ENCODE results near the gene SDF2L1.

SDF2L1 gene

DNA sequence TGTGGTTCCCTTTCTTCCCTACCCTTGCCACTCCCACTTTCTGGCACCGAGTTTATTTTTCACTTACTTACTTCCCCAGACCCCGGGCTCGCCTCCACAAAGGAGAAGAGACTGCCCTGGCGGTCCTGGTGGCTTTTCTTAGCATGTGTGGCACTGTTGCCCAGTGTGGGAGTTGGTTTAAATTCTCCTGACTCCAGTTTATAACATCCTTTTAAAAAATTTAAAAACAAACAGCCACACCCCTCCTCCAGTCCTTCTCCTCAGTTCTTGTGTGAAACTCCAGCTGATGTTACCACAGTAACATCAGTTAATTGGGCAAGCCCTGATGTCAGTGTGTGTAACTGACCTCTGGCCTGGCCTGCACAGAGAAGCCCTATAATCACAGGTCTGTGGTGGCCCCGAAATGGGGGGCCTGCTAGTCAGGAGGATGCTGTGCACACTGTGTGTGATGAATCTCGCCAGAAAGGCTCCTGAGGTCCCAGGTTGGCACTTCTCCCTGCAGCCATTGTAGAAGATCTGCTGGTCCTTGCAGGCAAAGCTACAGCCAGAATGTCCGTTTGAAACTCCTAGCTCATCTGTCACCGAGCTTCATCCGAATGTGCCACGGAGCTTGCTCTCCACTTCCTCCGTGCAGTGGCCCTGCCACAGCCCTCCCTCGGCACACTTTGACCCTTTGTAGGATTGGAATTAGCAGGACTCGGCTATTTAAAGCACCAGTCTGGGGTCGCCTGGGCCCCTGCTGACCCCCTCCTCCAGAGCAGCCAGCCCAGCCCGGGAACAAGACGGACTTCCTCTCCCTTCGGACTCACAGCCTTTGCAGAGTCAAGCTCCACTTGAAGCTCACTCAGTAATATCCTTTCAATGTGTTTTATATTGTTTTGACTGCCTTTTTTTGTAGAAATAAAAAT is 19.8 kb upstream of the SDF2L1 start:
- no peak for DNase-seq

DNA sequence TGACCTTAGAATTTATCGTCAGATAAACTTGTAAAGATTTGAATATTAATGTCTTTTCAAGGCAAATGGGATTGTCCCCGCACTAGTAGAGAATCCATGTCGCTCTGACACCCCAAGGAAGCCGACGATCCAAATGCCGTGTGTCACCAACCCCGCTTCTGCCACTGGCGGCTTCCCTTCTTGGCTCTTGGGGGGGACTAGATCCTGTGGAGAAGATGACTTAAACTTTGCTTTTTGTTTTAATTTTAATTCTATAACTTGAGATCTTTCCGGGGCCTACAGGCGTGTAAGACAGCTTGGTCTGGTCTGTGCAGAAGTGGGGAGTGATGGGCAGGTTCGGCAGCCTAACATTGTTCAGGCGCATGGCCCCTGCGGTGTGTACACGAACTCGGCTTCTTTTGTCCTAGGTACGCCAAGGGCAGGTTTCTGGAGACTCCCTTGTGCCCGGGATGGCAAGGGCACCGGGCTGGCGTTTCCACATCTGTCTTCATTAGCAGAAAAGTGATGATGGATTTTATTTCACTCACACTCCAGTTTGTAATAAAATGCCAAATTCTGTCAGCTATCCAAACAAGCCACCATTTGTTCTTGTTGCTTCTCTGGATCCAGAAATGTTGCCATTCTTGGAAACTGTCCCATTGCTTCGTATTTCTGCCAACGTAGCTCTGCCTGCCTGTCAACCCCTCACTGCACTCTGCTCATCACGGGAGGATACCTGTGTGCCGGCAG is 19.0 kb upstream of the SDF2L1 start:
- DNase-seq = peak; percentile 27

DNA sequence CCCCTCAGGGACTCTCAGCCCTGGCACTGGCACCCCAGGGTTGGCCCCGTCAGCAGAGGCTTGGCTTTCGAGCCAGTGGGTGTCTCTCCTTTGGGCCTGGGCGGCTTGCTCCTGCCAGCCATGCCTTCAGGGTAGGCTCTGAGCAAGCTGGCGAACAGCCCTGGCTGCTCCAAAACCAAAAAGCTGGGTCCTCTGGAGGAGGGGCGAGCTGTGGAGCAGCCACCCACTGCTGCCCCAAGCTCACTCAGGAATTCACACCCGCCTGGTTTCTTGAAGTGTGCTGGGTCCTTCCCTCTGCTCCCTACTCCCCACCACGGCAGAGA is 18.5 kb upstream of the SDF2L1 start:
- DNase-seq = no peak

DNA sequence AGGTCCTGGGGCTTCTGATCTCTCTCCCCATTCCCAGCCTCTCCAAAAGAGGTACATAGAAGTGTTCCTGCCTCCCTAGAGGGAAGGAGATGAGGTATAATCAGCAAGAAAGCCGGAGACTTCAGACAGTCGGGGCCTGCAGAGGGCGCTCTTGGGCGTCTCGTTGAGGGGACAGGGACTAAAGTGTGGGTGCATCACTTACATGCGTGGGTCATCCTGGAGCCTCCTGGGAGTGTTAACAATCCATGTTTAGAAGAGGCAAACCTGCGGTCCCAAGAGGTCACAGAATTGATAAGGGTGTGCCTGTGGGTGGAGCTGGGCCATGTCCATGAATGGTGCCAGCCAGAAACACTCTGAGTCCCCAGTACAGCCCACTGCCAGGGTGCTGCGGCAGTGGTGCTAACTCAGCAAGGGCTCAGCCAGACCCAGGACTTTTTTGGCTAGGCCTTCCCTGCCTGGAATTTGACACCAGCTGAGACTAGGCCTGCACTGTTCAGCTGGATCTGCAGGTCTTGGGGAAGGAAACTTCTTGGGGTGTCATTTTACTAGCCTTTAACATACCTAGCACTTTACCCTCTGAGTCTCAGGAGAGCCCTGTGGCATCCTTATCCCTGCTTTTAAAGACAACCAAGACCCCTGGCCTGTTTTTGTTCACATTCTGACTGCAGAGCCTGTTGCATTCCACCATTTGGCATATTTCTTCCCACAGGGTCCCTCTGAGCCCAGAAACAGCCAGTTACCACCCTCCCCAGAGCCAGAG is 17.8 kb upstream of the SDF2L1 start:
- peak; percentile 48 for DNase-seq

DNA sequence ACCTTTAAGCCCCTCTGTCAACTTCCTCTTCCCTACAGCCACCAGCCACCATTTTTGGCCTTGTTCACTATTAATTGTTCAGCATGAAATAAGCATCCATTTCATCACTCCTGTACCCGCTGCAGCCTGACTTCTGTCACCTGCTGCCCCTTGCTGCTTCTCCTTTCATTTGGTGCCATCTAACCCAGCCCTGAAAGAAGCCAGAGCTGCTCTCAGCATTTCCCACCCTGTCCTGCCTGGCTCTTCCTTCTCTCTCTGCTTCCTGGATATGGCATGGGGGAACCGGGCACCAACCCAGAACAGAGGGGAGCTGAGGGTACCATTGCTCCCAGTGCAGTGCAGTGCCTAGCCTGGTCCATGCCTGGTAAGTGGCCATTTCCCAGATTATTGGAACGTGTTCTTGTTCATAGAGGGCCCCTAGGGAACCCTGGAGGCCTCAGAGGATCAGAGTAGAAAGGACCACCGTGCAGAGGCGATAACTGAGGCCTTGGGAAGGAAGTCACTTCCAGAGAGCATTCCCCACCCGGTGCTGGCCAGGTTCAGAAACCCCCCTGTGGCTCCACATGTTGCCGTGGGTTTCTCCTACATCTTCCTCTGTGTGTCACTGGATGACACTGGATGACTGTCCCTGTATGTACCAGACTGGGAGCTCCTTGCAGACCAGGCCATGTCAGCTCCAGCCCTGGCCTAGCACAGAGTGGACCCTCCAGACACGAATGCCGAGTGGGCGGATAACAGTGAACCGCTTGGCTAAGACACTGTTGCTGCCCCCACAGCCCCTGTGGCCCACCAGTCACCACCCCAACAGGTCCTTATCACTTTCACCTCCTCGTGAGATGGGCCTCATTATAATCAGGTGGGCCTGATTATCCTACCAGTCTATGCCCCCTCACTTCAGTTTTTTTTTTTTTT is 17.0 kb upstream of the SDF2L1 start:
- DNase-seq = no peak

DNA sequence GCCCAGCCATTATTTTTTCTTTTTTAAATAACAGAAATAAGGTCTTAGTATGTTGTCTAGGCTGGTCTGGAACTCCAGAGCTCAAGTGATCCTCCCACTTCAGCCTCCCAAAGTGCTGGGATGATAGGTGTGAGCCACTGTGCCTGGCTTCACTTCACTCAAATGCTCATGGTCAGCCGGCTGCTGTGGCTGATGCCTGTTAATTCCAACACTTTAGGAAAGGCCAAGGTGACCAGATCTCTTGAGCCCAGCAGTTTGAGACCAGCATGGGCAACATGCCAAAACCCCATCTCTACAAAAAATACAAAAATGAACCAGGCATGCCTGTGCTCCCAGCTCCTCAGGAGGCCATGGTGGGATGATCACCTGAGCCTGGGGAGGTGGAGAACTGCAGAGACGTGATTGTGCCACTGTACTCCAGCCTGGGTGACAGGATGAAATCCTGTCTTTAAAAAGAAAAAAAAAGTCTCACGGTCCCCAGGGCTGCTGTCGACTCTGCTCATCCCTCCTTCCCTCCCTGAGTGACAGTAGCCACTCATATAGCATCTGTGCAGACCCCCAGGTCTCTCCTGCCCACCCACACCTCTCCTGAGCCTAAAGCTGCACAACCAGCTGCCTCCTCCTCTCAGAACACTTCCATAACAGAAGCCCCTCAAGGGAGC is 15.9 kb upstream of the SDF2L1 start:
- DNase-seq = no peak

DNA sequence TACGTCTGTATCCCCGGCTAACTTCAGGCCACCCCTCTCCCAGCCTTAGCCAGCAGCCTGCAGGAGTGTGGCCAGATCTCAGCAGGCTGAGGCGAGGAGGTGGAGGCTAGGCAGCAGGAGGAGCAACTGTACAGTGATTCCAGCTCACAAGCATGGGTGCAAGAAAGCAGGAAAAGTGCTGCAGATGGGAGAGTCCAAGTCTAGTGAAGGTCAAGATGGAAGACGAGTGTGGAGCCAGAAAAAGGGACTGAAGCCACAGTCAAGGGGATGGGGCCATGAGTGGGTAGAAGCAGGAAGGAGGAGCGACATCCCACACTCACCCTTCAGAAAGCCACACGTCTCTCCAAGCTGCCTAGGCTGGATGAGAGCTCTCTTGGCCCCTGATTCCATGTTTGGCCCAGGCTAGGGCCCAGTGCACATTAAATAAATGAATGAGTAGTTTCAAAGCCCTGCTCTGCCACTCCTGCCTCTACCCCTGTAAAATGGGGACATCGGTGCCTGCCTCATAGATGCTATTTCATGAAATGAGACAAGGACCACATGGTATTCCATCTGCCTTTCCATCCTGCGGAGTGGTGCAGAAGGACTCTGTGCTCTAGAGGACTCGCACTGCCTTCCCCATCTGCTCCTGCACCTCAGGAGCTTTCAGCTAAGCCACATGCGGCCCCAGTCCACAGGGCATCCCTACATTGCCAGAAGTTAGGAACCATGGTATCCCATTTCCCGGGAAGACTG is 15.2 kb upstream of the SDF2L1 start:
- DNase-seq = no peak

DNA sequence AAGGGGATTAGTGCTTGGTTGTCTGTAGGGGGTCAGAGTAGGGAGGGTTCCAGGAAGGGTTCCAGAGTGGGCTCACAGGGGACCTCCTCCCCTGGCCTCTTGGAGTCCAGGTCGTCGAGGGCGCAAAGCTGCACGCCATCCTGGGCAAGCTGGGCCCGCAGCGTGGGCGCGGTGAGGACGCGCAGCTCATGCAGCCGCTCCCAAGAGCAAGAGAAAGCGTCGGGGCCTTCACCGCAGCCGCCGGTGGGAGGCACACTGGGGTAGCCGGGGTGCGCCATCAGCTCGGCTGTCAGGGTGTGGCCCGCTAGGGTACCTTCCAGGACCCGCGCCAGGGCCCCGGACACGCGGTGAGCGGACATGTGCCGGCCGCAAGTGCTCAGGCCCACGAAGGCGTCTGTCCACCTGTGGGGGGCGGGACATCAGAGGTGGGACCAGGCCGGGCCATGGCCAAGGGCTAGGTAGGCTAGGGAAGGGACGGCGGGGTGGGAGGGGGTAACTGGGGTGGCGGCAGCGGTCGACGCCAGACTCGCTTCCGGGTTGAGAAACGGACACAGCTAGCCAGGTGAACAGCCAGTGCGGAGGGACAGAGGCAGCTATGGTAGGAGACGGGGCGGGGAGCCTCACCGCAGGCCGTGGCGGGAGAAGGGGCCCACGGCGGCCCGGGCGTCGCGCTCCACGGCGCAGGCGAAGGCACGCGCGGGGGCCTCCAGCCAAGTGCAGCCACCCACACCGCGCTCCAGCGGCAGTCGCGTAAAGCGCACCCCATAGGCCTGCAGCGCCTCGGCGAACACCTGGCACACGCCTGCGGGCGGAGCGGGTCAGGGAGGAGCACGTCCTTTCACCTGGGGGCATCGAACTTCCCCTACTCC is 13.5 kb upstream of the SDF2L1 start:
- no peak for DNase-seq

DNA sequence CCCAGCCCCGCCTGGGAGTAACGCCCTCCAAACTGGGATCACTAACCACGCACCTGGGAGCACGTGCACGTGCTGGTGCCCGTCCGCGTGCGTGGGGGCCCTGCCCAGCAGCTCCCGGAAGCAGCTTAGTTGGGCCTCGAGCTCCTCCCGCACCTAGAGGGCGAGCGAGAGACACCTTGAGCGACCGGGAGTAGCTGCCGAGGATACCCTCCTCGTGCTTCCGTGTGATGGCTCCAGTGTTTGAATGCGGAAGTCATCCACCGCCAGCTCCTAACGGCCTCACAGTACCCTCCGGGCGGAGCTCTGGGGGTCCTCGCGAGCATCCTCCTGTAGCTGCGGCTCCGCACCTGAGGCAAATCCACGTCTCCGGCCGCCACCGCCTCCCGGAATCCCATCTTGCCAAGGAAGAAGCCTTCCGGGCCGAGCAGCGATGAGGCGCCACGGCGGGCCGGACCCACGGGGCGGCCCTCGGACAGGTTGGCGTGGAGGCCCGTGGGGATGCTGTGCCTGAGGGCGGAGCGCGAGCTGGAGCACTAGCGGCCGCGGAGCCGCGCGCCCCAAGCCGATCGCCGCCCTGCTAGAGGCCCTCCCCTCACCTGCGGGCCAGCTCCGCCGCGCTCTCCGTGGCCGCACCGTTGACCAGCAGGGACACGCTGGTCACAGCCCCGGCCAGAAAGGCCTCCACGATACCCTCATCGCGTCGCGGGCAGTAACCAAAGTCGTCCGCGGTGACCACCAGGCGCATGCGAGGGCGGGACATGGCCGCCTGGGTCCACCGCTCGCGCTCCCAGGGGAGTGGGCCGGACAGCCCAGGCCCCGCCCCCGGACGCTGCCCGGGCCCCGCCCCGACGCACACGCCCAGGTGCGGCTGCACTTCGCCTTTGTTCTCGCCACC is 12.6 kb upstream of the SDF2L1 start, which contains the start of gene YDJC:
TSS of gene YDJC (minus strand) at position 768 of the 895 bp plus-strand sequence. CDS start at position 760, 8 bp downstream.
- DNase-seq = peak; percentile 97

DNA sequence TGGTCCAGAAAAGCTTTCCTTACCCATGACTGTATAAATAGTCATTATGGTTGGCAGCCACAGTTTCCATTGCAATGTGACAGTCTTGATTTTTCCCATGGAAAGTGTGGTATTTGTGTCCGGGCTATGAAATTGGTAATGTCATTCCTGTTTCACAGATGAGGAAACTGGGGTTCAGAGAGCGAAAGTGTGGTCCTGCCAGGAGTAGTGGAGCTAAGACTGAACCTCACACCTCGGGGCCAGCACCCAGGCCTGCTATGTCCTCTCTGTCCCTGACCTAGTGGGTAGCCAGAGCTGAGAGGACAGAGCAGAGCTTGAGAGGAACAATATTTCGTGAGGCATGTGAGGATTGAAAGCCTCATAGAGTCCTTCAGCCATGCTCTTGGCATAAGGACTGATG is 11.1 kb upstream of the SDF2L1 start:
- DNase-seq = no peak

DNA sequence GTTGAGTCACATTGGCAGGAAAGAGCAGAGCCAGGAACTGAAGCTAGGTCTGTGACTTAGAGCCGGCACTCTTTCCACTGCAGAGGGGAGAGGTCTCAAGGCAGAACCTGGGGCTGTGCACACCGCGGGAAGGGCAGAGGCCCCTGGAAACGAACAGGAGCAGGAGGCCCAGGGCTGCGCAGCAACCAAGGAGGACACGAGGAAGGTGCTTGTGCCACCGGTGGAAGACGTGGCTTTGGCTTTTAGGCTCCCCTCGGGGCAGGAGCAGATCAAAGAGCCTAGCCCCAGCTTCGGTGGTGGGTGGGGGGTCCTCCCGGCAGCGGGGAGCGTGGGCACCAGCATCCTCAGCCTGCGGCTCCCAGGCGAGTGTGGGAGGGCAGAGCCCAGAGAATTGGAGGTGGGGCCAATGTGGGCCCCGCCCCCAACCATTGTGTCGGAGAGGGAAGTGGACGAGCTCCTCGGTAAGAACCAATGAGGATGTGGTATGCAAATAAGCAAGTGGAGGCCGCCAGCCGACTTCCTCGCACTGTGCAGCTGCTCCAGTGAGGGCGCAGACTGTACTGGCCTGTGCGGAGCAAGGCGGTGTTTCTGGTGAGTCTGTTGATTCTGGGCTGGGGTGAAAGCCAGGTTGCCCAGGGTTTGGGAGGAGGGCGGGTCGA is 9.7 kb upstream of the SDF2L1 start, which contains the start of gene CCDC116:
TSS of gene CCDC116 (plus strand) at position 524 of the 659 bp plus-strand sequence. CDS start 422 bp downstream, outside the sequence.
- peak; percentile 98 for DNase-seq

DNA sequence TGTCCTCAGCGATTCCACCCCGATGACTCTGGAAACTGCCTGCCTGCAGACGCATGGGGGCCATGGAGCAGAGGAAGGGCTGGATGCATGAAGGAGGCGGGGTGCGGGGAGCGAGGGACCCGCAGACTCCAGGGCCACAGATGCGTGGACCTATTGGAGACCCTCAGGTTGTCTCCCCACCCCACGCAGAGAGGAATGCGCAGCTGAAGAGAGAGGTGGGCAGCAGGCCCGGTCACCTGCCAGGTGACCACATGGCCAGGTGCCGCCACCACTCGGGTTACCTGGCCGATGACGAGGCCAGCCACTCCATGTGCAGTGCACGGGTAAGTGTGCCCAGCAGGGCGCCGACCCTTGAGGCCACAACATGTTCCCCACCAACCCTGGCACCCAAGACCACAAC is 9.2 kb upstream of the SDF2L1 start:
- no peak for DNase-seq

DNA sequence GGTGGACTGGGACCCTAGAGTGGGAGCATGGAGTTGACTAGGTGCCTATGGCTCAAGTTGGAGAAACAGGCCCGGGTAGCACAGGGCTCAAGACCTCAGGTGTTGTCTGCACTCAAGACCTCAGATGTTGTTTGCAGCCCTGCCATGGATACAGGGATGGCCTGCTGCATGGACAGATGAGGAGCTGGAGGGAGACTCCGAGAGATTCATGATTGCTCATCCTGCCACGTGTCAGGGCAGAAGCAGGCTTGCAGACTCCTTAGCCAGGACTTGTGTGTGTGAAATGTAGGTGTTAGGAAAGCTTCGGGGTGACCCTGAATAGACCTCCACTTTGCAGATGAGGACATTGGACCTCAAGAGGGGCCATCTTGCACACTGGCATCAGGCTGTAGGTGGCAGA is 8.6 kb upstream of the SDF2L1 start:
- DNase-seq = no peak

DNA sequence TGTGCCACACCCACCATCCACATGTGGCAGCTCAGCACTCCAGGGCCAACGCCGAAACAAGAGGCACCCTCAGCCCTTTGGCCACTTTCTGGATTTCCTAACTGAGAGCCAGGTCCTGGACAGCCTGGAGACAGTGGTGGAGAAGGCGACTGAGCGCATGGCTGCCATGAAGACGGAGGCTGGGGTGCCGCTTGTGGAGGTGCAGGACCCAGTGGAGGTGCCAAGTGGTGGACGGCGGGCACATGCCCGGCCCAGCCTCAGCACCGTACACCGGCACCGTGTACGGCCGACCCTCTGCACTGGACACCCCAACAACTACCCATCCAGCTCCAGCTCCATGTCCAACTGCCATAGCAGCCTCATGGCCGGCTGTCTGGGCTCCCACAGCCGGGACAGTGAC is 8.0 kb upstream of the SDF2L1 start:
- DNase-seq = no peak

DNA sequence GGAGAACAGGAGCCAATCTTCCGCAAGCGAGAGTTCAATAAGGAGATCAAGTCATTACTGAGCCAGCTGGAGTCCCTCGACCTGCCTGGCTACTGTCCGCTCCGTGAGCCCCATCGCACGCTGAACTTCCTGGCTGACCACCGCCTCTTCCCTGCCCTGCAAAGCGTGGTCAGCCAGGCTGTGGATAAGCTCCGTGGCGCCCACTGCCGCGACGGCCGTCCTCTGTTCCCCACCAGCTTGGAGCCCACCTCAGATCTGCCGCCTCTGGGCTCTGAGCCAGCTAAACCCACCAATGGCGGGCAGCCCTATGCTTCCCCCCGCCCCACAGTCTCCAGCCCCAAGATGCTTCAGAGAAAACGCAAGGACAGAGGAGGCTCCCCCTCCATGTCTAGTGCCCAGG is 7.3 kb upstream of the SDF2L1 start:
- DNase-seq = no peak

DNA sequence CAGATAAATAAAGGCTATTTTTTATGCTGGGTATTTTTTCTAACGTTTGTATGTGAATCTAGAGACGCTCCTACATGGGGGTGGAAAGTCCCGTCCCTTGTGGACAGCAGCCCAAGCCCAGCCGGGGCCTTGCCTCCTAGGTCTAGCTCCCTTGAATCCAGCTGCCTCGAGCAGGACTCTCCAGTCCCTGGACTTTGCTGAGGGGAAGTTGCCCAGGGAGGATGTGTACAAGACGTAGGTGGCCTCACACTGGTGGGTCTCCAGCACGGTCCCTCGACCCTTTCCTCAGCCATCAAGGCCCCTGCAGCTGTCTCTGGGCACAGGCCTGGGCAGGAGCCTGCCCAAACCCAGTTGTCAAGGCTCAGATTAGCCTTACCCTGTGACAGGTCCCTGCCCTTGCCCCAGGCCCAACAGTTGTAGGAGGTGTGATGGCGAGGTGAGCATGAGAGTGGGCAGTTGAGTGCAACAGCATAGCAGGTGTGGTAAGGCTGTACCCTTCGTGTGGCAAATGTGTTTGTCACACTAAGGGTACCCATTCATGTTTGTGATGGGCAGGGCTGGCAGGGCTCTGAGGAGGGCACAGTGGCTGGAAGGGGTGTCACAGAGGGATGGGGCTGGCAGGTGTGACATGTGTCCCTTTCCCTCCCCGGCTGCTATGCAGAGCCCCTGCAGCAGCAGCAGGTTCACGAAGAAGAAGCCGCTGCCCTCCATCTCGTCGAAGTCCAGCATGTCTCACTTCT is 6.2 kb upstream of the SDF2L1 start:
- DNase-seq = no peak

DNA sequence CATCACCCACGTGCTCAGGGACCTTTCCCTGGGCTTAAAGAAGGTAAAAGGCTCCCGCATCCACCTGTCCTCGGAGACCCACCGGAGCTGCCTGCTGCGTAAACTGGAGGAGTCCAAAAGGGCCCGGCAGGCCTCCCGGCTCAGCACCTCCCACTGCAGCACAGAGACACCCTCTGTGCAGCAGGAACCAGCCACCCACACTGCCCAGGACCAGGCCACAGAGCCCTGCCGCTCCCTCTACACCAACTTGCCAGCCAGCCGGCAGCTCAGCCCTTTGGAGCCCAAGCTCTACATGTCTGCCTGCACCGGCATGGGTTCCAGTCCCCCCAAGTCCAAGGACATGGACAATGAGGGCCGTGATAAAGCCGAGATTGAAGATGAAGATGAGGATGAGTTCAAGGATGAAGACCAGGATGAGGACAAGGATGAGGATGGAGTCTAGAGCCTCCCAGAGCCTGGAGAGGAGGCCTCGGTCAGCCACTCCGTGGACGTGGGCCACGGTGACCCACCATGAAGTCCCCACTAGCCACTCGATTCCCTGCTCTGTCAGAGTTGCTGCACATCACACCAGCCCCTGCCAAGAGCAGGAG is 5.4 kb upstream of the SDF2L1 start:
- DNase-seq = no peak

Measured in NCI-H69 (cell line).